ENCODE data around the gene PHF8.

PHF8 gene

DNA sequence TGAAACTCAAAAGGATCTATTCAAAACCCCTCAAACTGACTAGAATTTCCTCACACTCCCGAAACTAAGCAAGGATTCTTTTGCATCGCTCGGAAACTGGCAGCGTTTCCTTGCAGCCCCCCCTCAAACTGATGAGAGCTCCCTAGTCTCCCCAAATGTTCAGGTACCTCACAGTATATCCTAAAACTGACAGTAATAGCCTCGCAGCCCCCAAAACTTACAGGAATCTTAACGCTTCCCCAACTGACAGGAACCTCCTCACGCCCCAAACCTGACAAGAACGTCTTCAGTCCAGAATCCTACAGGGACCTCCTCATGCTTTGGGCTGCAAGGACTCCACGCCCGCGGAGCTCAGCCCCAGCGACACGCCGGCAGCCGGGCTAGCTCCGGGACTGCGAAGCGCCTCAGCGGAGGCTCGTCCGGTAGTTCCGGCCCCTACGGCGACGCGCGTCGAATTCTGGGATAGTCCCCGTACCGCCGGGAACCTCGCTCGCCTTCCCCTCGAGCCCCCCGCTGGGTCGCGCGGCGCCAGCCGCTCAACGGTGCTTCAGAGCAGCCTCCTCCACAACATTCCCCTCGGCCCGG lies 640 bp downstream of the PHF8 start:
- H3K27me3 ChIP-seq (ENCODE audit: insufficient read depth, poor library complexity, severe bottlenecking), result no peaks in the 10 kb centered on the region
- TF ChIP-seq POLR2AphosphoS5 (IDR thresholded peaks at IDR 0.05; ENCODE audit: low read depth), result no peak
- TF ChIP-seq GABPA (IDR thresholded peaks at IDR 0.05; ENCODE audit: low read depth), result no peak
- TF ChIP-seq SPI1 (IDR thresholded peaks at IDR 0.05; ENCODE audit: borderline replicate concordance, low read depth), result no peak
- TF ChIP-seq, protein P1, sequence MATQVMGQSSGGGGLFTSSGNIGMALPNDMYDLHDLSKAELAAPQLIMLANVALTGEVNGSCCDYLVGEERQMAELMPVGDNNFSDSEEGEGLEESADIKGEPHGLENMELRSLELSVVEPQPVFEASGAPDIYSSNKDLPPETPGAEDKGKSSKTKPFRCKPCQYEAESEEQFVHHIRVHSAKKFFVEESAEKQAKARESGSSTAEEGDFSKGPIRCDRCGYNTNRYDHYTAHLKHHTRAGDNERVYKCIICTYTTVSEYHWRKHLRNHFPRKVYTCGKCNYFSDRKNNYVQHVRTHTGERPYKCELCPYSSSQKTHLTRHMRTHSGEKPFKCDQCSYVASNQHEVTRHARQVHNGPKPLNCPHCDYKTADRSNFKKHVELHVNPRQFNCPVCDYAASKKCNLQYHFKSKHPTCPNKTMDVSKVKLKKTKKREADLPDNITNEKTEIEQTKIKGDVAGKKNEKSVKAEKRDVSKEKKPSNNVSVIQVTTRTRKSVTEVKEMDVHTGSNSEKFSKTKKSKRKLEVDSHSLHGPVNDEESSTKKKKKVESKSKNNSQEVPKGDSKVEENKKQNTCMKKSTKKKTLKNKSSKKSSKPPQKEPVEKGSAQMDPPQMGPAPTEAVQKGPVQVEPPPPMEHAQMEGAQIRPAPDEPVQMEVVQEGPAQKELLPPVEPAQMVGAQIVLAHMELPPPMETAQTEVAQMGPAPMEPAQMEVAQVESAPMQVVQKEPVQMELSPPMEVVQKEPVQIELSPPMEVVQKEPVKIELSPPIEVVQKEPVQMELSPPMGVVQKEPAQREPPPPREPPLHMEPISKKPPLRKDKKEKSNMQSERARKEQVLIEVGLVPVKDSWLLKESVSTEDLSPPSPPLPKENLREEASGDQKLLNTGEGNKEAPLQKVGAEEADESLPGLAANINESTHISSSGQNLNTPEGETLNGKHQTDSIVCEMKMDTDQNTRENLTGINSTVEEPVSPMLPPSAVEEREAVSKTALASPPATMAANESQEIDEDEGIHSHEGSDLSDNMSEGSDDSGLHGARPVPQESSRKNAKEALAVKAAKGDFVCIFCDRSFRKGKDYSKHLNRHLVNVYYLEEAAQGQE (IDR thresholded peaks at IDR 0.05; ENCODE audit: insufficient replicate concordance, low read depth), result no peak
- TF ChIP-seq, protein P2, sequence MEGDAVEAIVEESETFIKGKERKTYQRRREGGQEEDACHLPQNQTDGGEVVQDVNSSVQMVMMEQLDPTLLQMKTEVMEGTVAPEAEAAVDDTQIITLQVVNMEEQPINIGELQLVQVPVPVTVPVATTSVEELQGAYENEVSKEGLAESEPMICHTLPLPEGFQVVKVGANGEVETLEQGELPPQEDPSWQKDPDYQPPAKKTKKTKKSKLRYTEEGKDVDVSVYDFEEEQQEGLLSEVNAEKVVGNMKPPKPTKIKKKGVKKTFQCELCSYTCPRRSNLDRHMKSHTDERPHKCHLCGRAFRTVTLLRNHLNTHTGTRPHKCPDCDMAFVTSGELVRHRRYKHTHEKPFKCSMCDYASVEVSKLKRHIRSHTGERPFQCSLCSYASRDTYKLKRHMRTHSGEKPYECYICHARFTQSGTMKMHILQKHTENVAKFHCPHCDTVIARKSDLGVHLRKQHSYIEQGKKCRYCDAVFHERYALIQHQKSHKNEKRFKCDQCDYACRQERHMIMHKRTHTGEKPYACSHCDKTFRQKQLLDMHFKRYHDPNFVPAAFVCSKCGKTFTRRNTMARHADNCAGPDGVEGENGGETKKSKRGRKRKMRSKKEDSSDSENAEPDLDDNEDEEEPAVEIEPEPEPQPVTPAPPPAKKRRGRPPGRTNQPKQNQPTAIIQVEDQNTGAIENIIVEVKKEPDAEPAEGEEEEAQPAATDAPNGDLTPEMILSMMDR (IDR thresholded peaks at IDR 0.05; ENCODE audit: insufficient read depth, low read length), result no peak
- H3K27ac ChIP-seq (replicated peaks), result peak overlapping the region; percentile 92
- H3K4me3 ChIP-seq (replicated peaks; ENCODE audit: insufficient read depth, low read length), result peak overlapping the region; percentile 66
- peak in 1 of 2 experiments; percentile 8 for DNase-seq (ENCODE audit: low read depth in 1 of 2, low spot score in 1 of 2)

- Histone ChIP-seq H3K27ac (replicated peaks) (no peak overlapping the region; the same call in none of the 2 replicates), H3K27me3 (ENCODE audit: insufficient read depth, poor library complexity, severe bottlenecking) (no peaks in the 10 kb centered on the region), H3K4me3 (replicated peaks; ENCODE audit: insufficient read depth, low read length) (peak overlapping the region; percentile 66)
- TF ChIP-seq POLR2AphosphoS5 (IDR thresholded peaks at IDR 0.05; ENCODE audit: low read depth) (no peak), SPI1 (IDR thresholded peaks at IDR 0.05; ENCODE audit: borderline replicate concordance, low read depth) (no peak), GABPA (IDR thresholded peaks at IDR 0.05; ENCODE audit: low read depth) (no peak)
- TF ChIP-seq, protein P1 (IDR thresholded peaks at IDR 0.05; ENCODE audit: insufficient replicate concordance, low read depth), result no peak
- TF ChIP-seq, protein P2 (IDR thresholded peaks at IDR 0.05; ENCODE audit: insufficient read depth, low read length), result no peak
- no peak for DNase-seq (ENCODE audit: low read depth in 1 of 2, low spot score in 1 of 2)
These were observed 1.2 kb downstream of the PHF8 start for GRCh38 chrX:54043056-54043455.

DNA sequence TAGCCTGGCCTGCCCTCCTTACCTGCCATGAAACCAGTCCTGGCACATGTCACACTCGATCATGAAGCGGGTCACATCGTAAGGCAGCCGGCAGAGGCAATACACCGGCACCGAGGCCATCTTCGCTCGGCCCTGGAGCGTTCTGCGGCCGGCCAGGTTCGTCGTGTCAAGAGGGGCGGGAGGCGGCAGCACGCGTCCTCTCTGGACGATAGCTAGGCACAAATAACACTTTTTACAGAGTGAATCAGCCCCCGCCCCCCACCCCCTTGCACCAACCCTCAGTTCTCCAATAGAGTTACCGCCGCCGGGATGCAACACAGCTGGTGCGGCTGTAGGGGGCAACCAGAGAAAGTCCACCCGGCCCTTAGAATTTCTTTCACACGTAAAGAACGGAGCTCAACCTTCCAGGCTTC lies 1.7 kb downstream of the PHF8 start:
- peak; percentile 26 to 35 for DNase-seq (ENCODE audit: low read depth in 1 of 2, low spot score in 1 of 2)
- TF ChIP-seq, protein P2 (IDR thresholded peaks at IDR 0.05; ENCODE audit: insufficient read depth, low read length), result no peak
- TF ChIP-seq GABPA (IDR thresholded peaks at IDR 0.05; ENCODE audit: low read depth) (no peak), POLR2AphosphoS5 (IDR thresholded peaks at IDR 0.05; ENCODE audit: low read depth) (no peak), SPI1 (IDR thresholded peaks at IDR 0.05; ENCODE audit: borderline replicate concordance, low read depth) (no peak)
- TF ChIP-seq, protein P1 (IDR thresholded peaks at IDR 0.05; ENCODE audit: insufficient replicate concordance, low read depth), result no peak
- peak overlapping the region; percentile 66 for H3K4me3 ChIP-seq (replicated peaks; ENCODE audit: insufficient read depth, low read length)
- no peaks in the 10 kb centered on the region for H3K27me3 ChIP-seq (ENCODE audit: insufficient read depth, poor library complexity, severe bottlenecking)
- H3K27ac ChIP-seq (replicated peaks), result no peak overlapping the region
